Measurements from ENCODE around the gene MYBPC2. TPM values are rescaled to one million over a fixed set of nuclear protein-coding genes. Genes with fewer than 3 reads are reported as not detected.

The MYBPC2 gene
- total RNA-seq, 1 experiment from 2014 or later, result not detected

- Histone ChIP-seq H3K27ac (no peak overlapping the region), H3K9me3 (replicated peaks) (no peaks in the 10 kb centered on the region), H3K27me3 (replicated peaks) (no peaks in the 10 kb centered on the region), H3K4me3 (no peak overlapping the region), H3K36me3 (peaks cover 31% of the 10 kb centered on the region), H3K4me1 (replicated peaks) (no peaks in the 10 kb centered on the region)
- no peak for DNase-seq (ENCODE audit: low read depth in 1 of 2, low spot score in 2 of 2)
Measured at GRCh38 chr19:50398675-50399367, 33.9 kb upstream of the MYBPC2 start.

- Histone ChIP-seq H3K4me3 (no peak overlapping the region), H3K27ac (no peak overlapping the region), H3K9me3 (replicated peaks) (no peaks in the 10 kb centered on the region), H3K4me1 (replicated peaks) (no peaks in the 10 kb centered on the region), H3K27me3 (replicated peaks) (no peaks in the 10 kb centered on the region), H3K36me3 (peaks cover 31% of the 10 kb centered on the region)
- DNase-seq (ENCODE audit: low read depth in 1 of 2, low spot score in 2 of 2), result no peak
Measured at GRCh38 chr19:50399368-50399745, 33.3 kb upstream of the MYBPC2 start.

- DNase-seq (ENCODE audit: low read depth in 1 of 2, low spot score in 2 of 2), result no peak
- H3K9me3 ChIP-seq (replicated peaks), result no peaks in the 10 kb centered on the region
Measured at GRCh38 chr19:50401605-50402450, 30.9 kb upstream of the MYBPC2 start.

GRCh38 chr19:50402544-50403301, 30.0 kb upstream of the MYBPC2 start:
- no peaks in the 10 kb centered on the region for H3K27me3 ChIP-seq (replicated peaks)
- no peak for DNase-seq (ENCODE audit: low read depth in 1 of 2, low spot score in 2 of 2)

More at GRCh38 chr19:50401605-50402450, 30.9 kb upstream of the MYBPC2 start:
- H3K36me3 ChIP-seq, result peaks cover 42% of the 10 kb centered on the region
- H3K27me3 ChIP-seq (replicated peaks), result no peaks in the 10 kb centered on the region
- H3K4me3 ChIP-seq, result no peak overlapping the region
- H3K4me1 ChIP-seq (replicated peaks), result no peaks in the 10 kb centered on the region
- H3K27ac ChIP-seq, result no peak overlapping the region

GRCh38 chr19:50406156-50406820, 26.4 kb upstream of the MYBPC2 start:
- no peak for DNase-seq (ENCODE audit: low read depth in 1 of 2, low spot score in 2 of 2)
- Histone ChIP-seq H3K4me3 (no peak overlapping the region), H3K27me3 (replicated peaks) (no peaks in the 10 kb centered on the region)

More at GRCh38 chr19:50402544-50403301, 30.0 kb upstream of the MYBPC2 start:
- H3K36me3 ChIP-seq, result peaks cover 42% of the 10 kb centered on the region
- no peaks in the 10 kb centered on the region for H3K9me3 ChIP-seq (replicated peaks)
- H3K4me3 ChIP-seq, result no peak overlapping the region
- no peaks in the 10 kb centered on the region for H3K4me1 ChIP-seq (replicated peaks)
- H3K27ac ChIP-seq, result no peak overlapping the region

GRCh38 chr19:50406829-50407228, 25.9 kb upstream of the MYBPC2 start:
- DNase-seq (ENCODE audit: low read depth in 1 of 2, low spot score in 2 of 2), result no peak
- peaks cover 49% of the 10 kb centered on the region for H3K36me3 ChIP-seq
- no peak overlapping the region for H3K27ac ChIP-seq
- H3K4me1 ChIP-seq (replicated peaks), result no peaks in the 10 kb centered on the region
- H3K9me3 ChIP-seq (replicated peaks), result no peaks in the 10 kb centered on the region
- H3K4me3 ChIP-seq, result no peak overlapping the region
- H3K27me3 ChIP-seq (replicated peaks), result no peaks in the 10 kb centered on the region

More at GRCh38 chr19:50406156-50406820, 26.4 kb upstream of the MYBPC2 start:
- Histone ChIP-seq H3K4me1 (replicated peaks) (no peaks in the 10 kb centered on the region), H3K27ac (no peak overlapping the region), H3K36me3 (peaks cover 50% of the 10 kb centered on the region), H3K9me3 (replicated peaks) (no peaks in the 10 kb centered on the region)

- Histone ChIP-seq H3K36me3 (peaks cover 42% of the 10 kb centered on the region), H3K4me3 (no peak overlapping the region), H3K27ac (no peak overlapping the region), H3K9me3 (replicated peaks) (no peaks in the 10 kb centered on the region), H3K27me3 (replicated peaks) (no peaks in the 10 kb centered on the region), H3K4me1 (replicated peaks) (no peaks in the 10 kb centered on the region)
- DNase-seq (ENCODE audit: low read depth in 1 of 2, low spot score in 2 of 2), result no peak
Measured at GRCh38 chr19:50409347-50409746, 23.3 kb upstream of the MYBPC2 start.

- no peaks in the 10 kb centered on the region for H3K9me3 ChIP-seq (replicated peaks)
- no peak overlapping the region for H3K27ac ChIP-seq
- no peaks in the 10 kb centered on the region for H3K27me3 ChIP-seq (replicated peaks)
- no peak overlapping the region for H3K4me3 ChIP-seq
- H3K36me3 ChIP-seq, result peaks cover 45% of the 10 kb centered on the region
- no peaks in the 10 kb centered on the region for H3K4me1 ChIP-seq (replicated peaks)
- DNase-seq (ENCODE audit: low read depth in 1 of 2, low spot score in 2 of 2), result no peak
Measured at GRCh38 chr19:50410109-50410508, 22.6 kb upstream of the MYBPC2 start.

GRCh38 chr19:50412419-50412818, 20.3 kb upstream of the MYBPC2 start:
- H3K27ac ChIP-seq, result no peak overlapping the region
- H3K27me3 ChIP-seq (replicated peaks), result no peaks in the 10 kb centered on the region
- H3K4me3 ChIP-seq, result no peak overlapping the region
- no peaks in the 10 kb centered on the region for H3K4me1 ChIP-seq (replicated peaks)
- no peaks in the 10 kb centered on the region for H3K9me3 ChIP-seq (replicated peaks)
- DNase-seq (ENCODE audit: low read depth in 1 of 2, low spot score in 2 of 2), result no peak
- peaks cover 34% of the 10 kb centered on the region for H3K36me3 ChIP-seq

GRCh38 chr19:50413096-50413495, 19.6 kb upstream of the MYBPC2 start:
- Histone ChIP-seq H3K27me3 (replicated peaks) (0 out of 2 replicates have a peak, but pooled peaks cover 2% of the 10 kb centered on the region), H3K4me3 (no peak overlapping the region), H3K36me3 (peaks cover 31% of the 10 kb centered on the region), H3K9me3 (replicated peaks) (no peaks in the 10 kb centered on the region), H3K4me1 (replicated peaks) (no peaks in the 10 kb centered on the region), H3K27ac (no peak overlapping the region)
- no peak for DNase-seq (ENCODE audit: low read depth in 1 of 2, low spot score in 2 of 2)

- peaks cover 30% of the 10 kb centered on the region for H3K36me3 ChIP-seq
- H3K9me3 ChIP-seq (replicated peaks), result no peaks in the 10 kb centered on the region
- no peak overlapping the region for H3K27ac ChIP-seq
- no peak for DNase-seq (ENCODE audit: low read depth in 1 of 2, low spot score in 2 of 2)
- H3K4me3 ChIP-seq, result no peak overlapping the region
- H3K4me1 ChIP-seq (replicated peaks), result no peaks in the 10 kb centered on the region
- H3K27me3 ChIP-seq (replicated peaks), result peaks cover 7% of the 10 kb centered on the region; the same call in 1 of the 2 replicates
Measured at GRCh38 chr19:50413531-50413930, 19.2 kb upstream of the MYBPC2 start.

GRCh38 chr19:50414864-50415660, 17.6 kb upstream of the MYBPC2 start:
- no peaks in the 10 kb centered on the region for H3K9me3 ChIP-seq (replicated peaks)
- peaks cover 17% of the 10 kb centered on the region for H3K36me3 ChIP-seq
- H3K27me3 ChIP-seq (replicated peaks), result peaks cover 22% of the 10 kb centered on the region
- H3K27ac ChIP-seq, result no peak overlapping the region
- DNase-seq (ENCODE audit: low read depth in 1 of 2, low spot score in 2 of 2), result peak; percentile 23 to 63
- no peaks in the 10 kb centered on the region for H3K4me1 ChIP-seq (replicated peaks)
- no peak overlapping the region for H3K4me3 ChIP-seq

- Histone ChIP-seq H3K9me3 (replicated peaks) (no peaks in the 10 kb centered on the region), H3K36me3 (peaks cover 17% of the 10 kb centered on the region), H3K4me3 (no peak overlapping the region), H3K27me3 (replicated peaks) (peaks cover 28% of the 10 kb centered on the region), H3K27ac (no peak overlapping the region), H3K4me1 (replicated peaks) (no peaks in the 10 kb centered on the region)
- DNase-seq (ENCODE audit: low read depth in 1 of 2, low spot score in 2 of 2), result no peak
Measured at GRCh38 chr19:50415661-50416033, 17.0 kb upstream of the MYBPC2 start.

Data from SJSA1 (cell line).